HUES64 (cell line): ENCODE results near the gene NID2.

Source experiments
- H3K27ac ChIP-seq: 2 replicates; pipeline ENCODE4 v1.7.0; 2013; ENCODE audit warnings: low read depth, low read length, inconsistent platforms
- H3K27me3 ChIP-seq: 2 replicates; pipeline ENCODE4 v1.6.1; 2013; ENCODE audit warnings: mild to moderate bottlenecking, low read length; ENCODE audit not compliant: insufficient read depth
- H3K36me3 ChIP-seq: 2 replicates; pipeline ENCODE4 v1.6.1; 2013; ENCODE audit warnings: mild to moderate bottlenecking, low read length; ENCODE audit not compliant: insufficient read depth
- H3K4me1 ChIP-seq: 2 replicates; pipeline ENCODE4 v1.6.1; 2013; ENCODE audit warnings: mild to moderate bottlenecking, low read length, moderate library complexity; ENCODE audit not compliant: insufficient read depth
- H3K4me3 ChIP-seq: 2 replicates; pipeline ENCODE4 v1.5.1; 2013; ENCODE audit warnings: mild to moderate bottlenecking, low read length, moderate library complexity
- H3K9ac ChIP-seq: 2 replicates; pipeline ENCODE4 v1.6.1; 2013; ENCODE audit warnings: mild to moderate bottlenecking, low read depth, low read length
- H3K9me3 ChIP-seq: 2 replicates; pipeline ENCODE4 v1.6.1; 2013; ENCODE audit warnings: low read depth, low read length; ENCODE audit not compliant: insufficient read depth
- WGBS: fragments of 150-250, 120-280 bp; methylation state at CpG from one replicate; pipeline ENCODE4 v1.1.7; 2013; ENCODE audit warnings: missing lambda C conversion rate; 5-methylcytosine and 5-hydroxymethylcytosine counted together

The NID2 gene

GRCh38 chr14:52011523-52011922 is 57.3 kb downstream of the NID2 start:
- H3K4me1 ChIP-seq = peaks cover 30% of the 10 kb centered on the region
- no peaks in the 10 kb centered on the region for H3K9me3 ChIP-seq
- WGBS = 95% methylated on average over 9 of the region's 9 CpGs
- no peak overlapping the region for H3K9ac ChIP-seq
- no peak overlapping the region for H3K4me3 ChIP-seq
- H3K27ac ChIP-seq = no peak overlapping the region
- peaks cover 57% of the 10 kb centered on the region for H3K36me3 ChIP-seq
- H3K27me3 ChIP-seq = no peaks in the 10 kb centered on the region

- Histone ChIP-seq H3K27me3 (no peaks in the 10 kb centered on the region), H3K4me3 (no peak overlapping the region), H3K27ac (no peak overlapping the region), H3K9ac (no peak overlapping the region), H3K9me3 (no peaks in the 10 kb centered on the region), H3K4me1 (peaks cover 31% of the 10 kb centered on the region), H3K36me3 (peaks cover 70% of the 10 kb centered on the region)
- 96% methylated on average over 3 of the region's 3 CpGs for WGBS
These were observed 58.6 kb downstream of the NID2 start for GRCh38 chr14:52010173-52010693.

- Histone ChIP-seq H3K9me3 (no peaks in the 10 kb centered on the region), H3K4me1 (peaks cover 19% of the 10 kb centered on the region), H3K36me3 (peaks cover 91% of the 10 kb centered on the region), H3K4me3 (no peak overlapping the region), H3K27ac (no peak overlapping the region), H3K27me3 (no peaks in the 10 kb centered on the region), H3K9ac (no peak overlapping the region)
- 96% methylated on average over 4 of the region's 4 CpGs for WGBS
These were observed 60.7 kb downstream of the NID2 start for GRCh38 chr14:52008136-52008535.

GRCh38 chr14:52007637-52008036 is 61.2 kb downstream of the NID2 start:
- Histone ChIP-seq H3K9ac (no peak overlapping the region), H3K36me3 (peaks cover 96% of the 10 kb centered on the region), H3K27me3 (no peaks in the 10 kb centered on the region), H3K4me1 (peaks cover 14% of the 10 kb centered on the region), H3K27ac (0 out of 2 replicates have a peak overlapping the region, but pooled peaks have one; percentile 0), H3K9me3 (no peaks in the 10 kb centered on the region), H3K4me3 (no peak overlapping the region)
- WGBS = 89% methylated on average over 1 of the region's 1 CpG

- Histone ChIP-seq H3K4me1 (peaks cover 12% of the 10 kb centered on the region), H3K4me3 (no peak overlapping the region; the same call in 1 of the 2 replicates), H3K27ac (peak overlapping the region; percentile 0; the same call in 1 of the 2 replicates), H3K9me3 (no peaks in the 10 kb centered on the region), H3K36me3 (peaks cover 99% of the 10 kb centered on the region), H3K27me3 (no peaks in the 10 kb centered on the region), H3K9ac (no peak overlapping the region)
- WGBS = 100% methylated on average over 1 of the region's 1 CpG
These were observed 61.6 kb downstream of the NID2 start for GRCh38 chr14:52007211-52007610.

GRCh38 chr14:52006361-52006760 is 62.5 kb downstream of the NID2 start:
- Histone ChIP-seq H3K4me3 (no peak overlapping the region), H3K27me3 (no peaks in the 10 kb centered on the region), H3K36me3 (peaks cover 99% of the 10 kb centered on the region), H3K27ac (no peak overlapping the region), H3K9me3 (no peaks in the 10 kb centered on the region), H3K9ac (no peak overlapping the region), H3K4me1 (peaks cover 12% of the 10 kb centered on the region)
- 93% methylated on average over 3 of the region's 3 CpGs for whole genome bisulfite sequencing

GRCh38 chr14:52005625-52006024 is 63.2 kb downstream of the NID2 start:
- H3K4me1 ChIP-seq = peaks cover 12% of the 10 kb centered on the region

GRCh38 chr14:52003324-52003723 is 65.5 kb downstream of the NID2 start:
- Histone ChIP-seq H3K9me3 (no peaks in the 10 kb centered on the region), H3K4me1 (peaks cover 12% of the 10 kb centered on the region), H3K36me3 (peaks cover 100% of the 10 kb centered on the region), H3K9ac (no peak overlapping the region), H3K27me3 (no peaks in the 10 kb centered on the region), H3K4me3 (no peak overlapping the region), H3K27ac (no peak overlapping the region)
- WGBS = 97% methylated on average over 3 of the region's 3 CpGs

More at GRCh38 chr14:52005625-52006024, 63.2 kb downstream of the NID2 start:
- no peaks in the 10 kb centered on the region for H3K27me3 ChIP-seq
- WGBS = no CpG with 5 or more reads among the region's 2 CpGs
- H3K4me3 ChIP-seq = no peak overlapping the region
- no peak overlapping the region for H3K9ac ChIP-seq
- no peak overlapping the region for H3K27ac ChIP-seq
- no peaks in the 10 kb centered on the region for H3K9me3 ChIP-seq
- peaks cover 99% of the 10 kb centered on the region for H3K36me3 ChIP-seq

GRCh38 chr14:52002542-52002941 is 66.3 kb downstream of the NID2 start:
- 98% methylated on average over 4 of the region's 4 CpGs for WGBS
- Histone ChIP-seq H3K4me1 (peaks cover 12% of the 10 kb centered on the region), H3K36me3 (peaks cover 100% of the 10 kb centered on the region), H3K9me3 (no peaks in the 10 kb centered on the region), H3K9ac (no peak overlapping the region), H3K27me3 (no peaks in the 10 kb centered on the region), H3K27ac (no peak overlapping the region), H3K4me3 (no peak overlapping the region)

- no peaks in the 10 kb centered on the region for H3K27me3 ChIP-seq
- H3K4me3 ChIP-seq = no peak overlapping the region
- 95% methylated on average over 3 of the region's 3 CpGs for WGBS
- peaks cover 100% of the 10 kb centered on the region for H3K36me3 ChIP-seq
- H3K9me3 ChIP-seq = no peaks in the 10 kb centered on the region
- no peaks in the 10 kb centered on the region for H3K4me1 ChIP-seq
- H3K9ac ChIP-seq = no peak overlapping the region
- no peak overlapping the region for H3K27ac ChIP-seq
These were observed 68.2 kb downstream of the NID2 start for GRCh38 chr14:52000696-52001095.

- Histone ChIP-seq H3K27ac (no peak overlapping the region), H3K4me1 (no peaks in the 10 kb centered on the region), H3K9me3 (no peaks in the 10 kb centered on the region), H3K4me3 (no peak overlapping the region), H3K36me3 (peaks cover 100% of the 10 kb centered on the region), H3K27me3 (no peaks in the 10 kb centered on the region), H3K9ac (no peak overlapping the region)
- 88% methylated on average over 1 of the region's 3 CpGs for WGBS
These were observed 68.8 kb downstream of the NID2 start for GRCh38 chr14:52000019-52000582.

- H3K36me3 ChIP-seq = peaks cover 100% of the 10 kb centered on the region
- H3K4me1 ChIP-seq = no peaks in the 10 kb centered on the region
- no peaks in the 10 kb centered on the region for H3K9me3 ChIP-seq
- no peak overlapping the region for H3K9ac ChIP-seq
- H3K27me3 ChIP-seq = no peaks in the 10 kb centered on the region
- no peak overlapping the region for H3K4me3 ChIP-seq
- WGBS = 94% methylated on average over 2 of the region's 2 CpGs
- H3K27ac ChIP-seq = no peak overlapping the region
These were observed 69.8 kb downstream of the NID2 start for GRCh38 chr14:51999084-51999483.
